ENCODE results near the gene CDSN.

DNA sequence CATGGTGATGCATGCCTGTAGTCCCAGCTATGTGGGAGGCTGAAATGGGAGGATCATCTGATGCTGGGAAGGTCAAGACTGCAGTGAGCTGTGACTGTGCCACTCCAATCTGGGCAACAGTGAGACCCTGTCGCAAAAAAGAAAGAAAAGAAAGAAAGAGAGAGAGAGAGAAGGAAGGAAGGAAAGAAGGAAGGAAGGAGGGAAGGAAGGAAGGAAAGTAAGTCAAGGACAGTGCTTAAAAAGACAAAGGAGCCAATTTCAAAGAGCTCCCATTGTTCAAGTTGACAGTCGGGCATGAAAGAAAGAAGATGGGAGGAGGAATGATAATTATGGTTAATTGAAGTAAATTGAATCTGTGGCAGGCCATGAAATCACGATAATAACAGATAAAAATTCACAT, 24.0 kb downstream of the CDSN start:
- TF ChIP-seq, protein P1, sequence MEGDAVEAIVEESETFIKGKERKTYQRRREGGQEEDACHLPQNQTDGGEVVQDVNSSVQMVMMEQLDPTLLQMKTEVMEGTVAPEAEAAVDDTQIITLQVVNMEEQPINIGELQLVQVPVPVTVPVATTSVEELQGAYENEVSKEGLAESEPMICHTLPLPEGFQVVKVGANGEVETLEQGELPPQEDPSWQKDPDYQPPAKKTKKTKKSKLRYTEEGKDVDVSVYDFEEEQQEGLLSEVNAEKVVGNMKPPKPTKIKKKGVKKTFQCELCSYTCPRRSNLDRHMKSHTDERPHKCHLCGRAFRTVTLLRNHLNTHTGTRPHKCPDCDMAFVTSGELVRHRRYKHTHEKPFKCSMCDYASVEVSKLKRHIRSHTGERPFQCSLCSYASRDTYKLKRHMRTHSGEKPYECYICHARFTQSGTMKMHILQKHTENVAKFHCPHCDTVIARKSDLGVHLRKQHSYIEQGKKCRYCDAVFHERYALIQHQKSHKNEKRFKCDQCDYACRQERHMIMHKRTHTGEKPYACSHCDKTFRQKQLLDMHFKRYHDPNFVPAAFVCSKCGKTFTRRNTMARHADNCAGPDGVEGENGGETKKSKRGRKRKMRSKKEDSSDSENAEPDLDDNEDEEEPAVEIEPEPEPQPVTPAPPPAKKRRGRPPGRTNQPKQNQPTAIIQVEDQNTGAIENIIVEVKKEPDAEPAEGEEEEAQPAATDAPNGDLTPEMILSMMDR (IDR thresholded peaks at IDR 0.05; ENCODE audit: insufficient read depth, low read length), result no peak
- no peak for TF ChIP-seq GABPA (IDR thresholded peaks at IDR 0.05; ENCODE audit: low read depth)
- TF ChIP-seq POLR2AphosphoS5 (IDR thresholded peaks at IDR 0.05; ENCODE audit: low read depth), result no peak
- TF ChIP-seq, protein P2, sequence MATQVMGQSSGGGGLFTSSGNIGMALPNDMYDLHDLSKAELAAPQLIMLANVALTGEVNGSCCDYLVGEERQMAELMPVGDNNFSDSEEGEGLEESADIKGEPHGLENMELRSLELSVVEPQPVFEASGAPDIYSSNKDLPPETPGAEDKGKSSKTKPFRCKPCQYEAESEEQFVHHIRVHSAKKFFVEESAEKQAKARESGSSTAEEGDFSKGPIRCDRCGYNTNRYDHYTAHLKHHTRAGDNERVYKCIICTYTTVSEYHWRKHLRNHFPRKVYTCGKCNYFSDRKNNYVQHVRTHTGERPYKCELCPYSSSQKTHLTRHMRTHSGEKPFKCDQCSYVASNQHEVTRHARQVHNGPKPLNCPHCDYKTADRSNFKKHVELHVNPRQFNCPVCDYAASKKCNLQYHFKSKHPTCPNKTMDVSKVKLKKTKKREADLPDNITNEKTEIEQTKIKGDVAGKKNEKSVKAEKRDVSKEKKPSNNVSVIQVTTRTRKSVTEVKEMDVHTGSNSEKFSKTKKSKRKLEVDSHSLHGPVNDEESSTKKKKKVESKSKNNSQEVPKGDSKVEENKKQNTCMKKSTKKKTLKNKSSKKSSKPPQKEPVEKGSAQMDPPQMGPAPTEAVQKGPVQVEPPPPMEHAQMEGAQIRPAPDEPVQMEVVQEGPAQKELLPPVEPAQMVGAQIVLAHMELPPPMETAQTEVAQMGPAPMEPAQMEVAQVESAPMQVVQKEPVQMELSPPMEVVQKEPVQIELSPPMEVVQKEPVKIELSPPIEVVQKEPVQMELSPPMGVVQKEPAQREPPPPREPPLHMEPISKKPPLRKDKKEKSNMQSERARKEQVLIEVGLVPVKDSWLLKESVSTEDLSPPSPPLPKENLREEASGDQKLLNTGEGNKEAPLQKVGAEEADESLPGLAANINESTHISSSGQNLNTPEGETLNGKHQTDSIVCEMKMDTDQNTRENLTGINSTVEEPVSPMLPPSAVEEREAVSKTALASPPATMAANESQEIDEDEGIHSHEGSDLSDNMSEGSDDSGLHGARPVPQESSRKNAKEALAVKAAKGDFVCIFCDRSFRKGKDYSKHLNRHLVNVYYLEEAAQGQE (IDR thresholded peaks at IDR 0.05; ENCODE audit: insufficient replicate concordance, low read depth), result no peak
- TF ChIP-seq SPI1 (IDR thresholded peaks at IDR 0.05; ENCODE audit: borderline replicate concordance, low read depth), result no peak
